HG03457 (cell line): ENCODE results near the gene PHAX.
A peak's percentile ranks its signal among the peaks of the same experiment; 100 is the strongest.
"Not testable (repeated sequence)": the region's sequence is repeated elsewhere in the genome, so short reads cannot be mapped to it uniquely, and the experiment has no call there.

Experiments
- ATAC-seq: cut with Tn5 transposase; IDR thresholded peaks from one replicate; pipeline ENCODE4 v1.9.1; 2021; ENCODE audit warnings: moderate number of reproducible peaks; ENCODE audit not compliant: unreplicated experiment

PHAX gene, protein sequence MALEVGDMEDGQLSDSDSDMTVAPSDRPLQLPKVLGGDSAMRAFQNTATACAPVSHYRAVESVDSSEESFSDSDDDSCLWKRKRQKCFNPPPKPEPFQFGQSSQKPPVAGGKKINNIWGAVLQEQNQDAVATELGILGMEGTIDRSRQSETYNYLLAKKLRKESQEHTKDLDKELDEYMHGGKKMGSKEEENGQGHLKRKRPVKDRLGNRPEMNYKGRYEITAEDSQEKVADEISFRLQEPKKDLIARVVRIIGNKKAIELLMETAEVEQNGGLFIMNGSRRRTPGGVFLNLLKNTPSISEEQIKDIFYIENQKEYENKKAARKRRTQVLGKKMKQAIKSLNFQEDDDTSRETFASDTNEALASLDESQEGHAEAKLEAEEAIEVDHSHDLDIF

DNA sequence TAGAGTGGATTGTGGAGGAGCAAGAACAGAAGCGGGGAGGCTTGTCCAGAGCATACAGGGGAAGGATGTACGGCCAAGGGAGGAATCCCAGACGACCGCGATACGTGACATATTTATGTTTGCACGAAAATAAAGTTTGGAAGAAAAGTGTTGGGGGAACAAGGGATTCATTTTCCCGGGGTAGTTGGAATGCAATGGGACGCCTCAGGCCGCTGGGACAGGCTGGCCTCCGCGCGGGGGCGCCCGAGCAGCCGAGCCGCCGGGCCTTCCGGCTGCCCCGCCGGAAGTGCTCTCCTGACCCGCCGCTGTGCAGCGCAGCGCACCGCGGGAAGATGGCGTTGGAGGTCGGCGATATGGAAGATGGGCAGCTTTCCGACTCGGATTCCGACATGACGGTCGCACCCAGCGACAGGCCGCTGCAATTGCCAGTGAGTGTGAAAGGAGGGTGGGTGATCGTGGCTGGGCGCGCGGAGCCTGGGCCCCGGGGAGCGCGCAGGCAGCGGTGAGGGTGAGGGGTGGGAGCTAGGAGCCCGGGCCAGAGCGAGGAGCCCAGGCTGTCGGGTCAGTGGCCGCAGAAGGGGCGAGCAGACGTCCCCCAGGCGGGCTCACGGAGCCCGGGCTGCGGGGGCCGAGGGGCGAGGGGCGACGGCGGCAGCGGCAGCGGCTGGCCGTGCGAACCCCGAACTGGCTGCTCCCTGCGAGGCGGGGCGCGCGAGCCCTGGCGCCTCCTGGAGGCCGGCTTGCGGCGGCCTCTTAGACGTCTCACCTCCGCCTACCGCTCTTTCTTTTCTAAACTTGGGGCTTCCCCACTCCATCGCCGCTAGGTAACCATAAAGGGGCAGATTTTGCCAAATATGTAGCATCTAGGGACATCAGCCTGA, at the start of gene PHAX:
Gene PHAX (plus strand): TSS at position 317 of the 881 bp plus-strand sequence. CDS start 16 bp downstream, at position 333.
- ATAC-seq = peak; percentile 91

DNA sequence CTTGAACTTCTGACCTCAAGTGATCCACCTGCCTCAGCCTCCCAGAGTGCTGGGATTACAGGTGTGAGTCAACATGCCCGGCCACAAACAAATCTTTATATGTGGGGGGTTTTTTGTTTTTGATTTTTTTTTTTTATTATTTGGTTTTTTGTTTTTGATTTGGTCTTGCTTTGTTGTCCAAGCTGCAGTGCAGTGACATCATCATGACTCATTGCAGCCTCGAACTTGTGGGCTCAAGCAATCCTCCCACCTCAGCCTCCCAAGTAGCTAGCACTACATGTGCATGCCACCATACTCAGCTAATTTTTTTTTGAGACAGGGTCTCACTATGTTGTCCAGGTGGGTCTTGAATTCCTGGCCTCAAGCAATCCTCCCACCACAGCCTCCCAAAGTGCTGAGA, 48.1 kb upstream of the PHAX start:
- no peak for ATAC-seq

DNA sequence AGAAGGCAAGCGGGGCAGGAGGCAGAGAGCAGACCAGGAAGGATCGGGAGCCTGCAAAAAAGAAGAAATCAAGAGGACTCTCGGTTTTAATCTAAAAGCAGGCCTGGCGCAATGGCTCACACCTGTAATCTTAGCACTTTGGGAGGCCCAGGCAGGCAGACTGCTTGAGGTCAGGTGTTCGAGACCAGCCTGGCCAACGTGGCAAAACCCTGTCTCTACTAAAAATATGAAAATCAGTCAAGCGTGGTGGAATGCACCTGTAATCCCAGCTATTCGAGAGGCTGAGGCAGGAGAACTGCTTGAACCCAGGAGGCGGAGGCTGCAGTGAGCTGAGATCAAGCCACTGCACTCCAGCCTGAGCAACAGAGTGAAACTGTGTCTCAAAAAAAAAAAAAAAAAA, 45.6 kb upstream of the PHAX start:
- not testable (repeated sequence) for ATAC-seq

DNA sequence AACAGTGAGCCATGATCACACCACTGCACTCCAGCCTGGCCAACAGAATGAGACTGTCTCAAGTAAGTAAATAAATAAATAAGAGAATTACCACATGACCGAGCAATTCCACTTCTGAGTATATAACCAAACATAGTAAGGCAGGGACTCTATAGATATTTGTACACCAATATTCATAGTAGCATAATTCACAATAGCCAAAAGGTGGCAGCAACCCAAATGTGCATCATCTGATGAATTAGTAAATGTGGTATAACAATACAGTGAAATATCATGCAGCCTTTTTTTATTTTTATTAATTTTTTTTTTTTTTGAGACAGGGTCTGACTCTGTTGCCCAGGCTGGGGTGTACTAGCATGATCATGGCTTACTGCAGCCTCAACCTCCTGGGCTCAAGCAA, 38.8 kb upstream of the PHAX start:
- ATAC-seq = no peak

DNA sequence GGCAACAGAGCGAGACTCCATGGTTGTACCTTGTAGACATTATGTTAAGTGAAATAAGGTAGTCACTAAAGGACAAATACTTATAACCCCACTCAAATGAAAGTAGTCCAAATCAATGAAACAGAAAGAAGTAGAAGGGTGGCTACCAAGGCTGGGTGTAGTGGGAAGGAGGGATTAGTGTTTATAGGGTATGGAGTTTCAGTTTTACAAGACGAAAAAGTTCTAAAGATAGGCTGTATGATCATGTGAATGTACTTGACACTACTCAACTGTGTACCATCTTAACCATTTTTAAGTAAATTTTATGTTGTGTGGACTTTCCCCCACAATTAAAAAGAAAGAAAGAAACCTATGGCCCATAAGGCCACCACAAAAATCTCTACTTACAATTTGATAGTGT, 37.9 kb upstream of the PHAX start:
- peak; percentile 97 for ATAC-seq

DNA sequence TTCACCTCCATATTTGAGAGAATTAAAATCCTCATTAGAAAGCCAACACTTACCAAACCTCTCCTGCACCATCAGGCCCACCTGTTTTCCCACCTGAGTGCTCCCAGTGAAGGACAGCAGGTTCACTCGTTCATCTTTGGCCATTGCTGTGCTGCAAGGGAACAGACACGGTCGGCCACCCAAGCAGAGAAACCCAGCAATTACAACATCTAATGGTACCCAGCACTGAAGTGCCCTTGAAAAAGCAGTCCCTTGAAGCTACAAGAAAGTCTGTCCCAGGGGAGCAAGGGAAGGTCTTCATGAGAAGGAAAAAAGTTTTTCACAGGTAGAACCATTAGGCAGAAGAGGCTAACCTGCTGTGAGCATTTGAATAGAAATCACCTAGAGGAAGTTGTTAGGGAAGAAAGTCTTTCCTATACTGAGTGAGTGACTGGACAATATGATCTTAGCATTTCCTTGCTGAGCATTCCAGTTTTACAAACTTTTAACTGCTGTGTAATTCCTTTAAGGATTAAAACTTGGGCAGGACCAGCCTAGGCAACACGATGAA, 32.5 kb upstream of the PHAX start:
- ATAC-seq = no peak

DNA sequence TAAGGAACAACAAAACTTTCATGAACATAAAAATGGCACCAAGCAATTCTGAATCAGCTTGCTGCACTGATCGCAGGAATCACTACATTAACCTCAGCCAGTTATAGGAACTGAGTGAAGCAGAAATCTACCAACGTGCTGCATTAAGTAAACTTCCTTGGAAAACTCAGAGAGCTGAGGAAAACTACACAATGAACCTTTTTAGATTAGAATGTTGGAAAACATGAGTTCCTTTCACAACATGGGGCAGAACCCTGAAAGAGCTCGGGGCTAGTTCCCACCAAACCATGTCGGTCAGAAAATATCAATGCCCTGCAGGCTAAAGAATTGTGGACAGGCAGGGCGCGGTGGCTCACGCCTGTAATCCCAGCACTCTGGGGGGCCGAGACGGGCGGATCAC, 25.1 kb upstream of the PHAX start:
- ATAC-seq = no peak

DNA sequence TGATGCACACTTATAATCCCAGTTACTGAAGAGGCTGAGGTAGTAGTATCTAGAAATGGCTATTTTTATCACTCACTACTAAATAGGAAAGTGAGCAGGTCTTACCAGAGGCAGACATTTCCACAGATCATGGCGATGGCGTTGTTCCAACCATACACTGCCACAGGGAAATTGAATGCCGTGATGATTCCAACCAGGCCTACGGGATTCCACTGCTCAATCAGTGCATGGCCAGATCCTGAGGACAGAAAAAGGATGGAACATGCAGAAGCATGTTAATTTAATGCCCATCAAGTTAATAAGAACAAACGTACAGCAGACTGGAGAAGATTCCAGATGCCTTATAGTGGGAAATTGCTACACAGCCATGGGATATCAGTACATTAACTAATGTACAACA, 23.8 kb upstream of the PHAX start:
- no peak for ATAC-seq

DNA sequence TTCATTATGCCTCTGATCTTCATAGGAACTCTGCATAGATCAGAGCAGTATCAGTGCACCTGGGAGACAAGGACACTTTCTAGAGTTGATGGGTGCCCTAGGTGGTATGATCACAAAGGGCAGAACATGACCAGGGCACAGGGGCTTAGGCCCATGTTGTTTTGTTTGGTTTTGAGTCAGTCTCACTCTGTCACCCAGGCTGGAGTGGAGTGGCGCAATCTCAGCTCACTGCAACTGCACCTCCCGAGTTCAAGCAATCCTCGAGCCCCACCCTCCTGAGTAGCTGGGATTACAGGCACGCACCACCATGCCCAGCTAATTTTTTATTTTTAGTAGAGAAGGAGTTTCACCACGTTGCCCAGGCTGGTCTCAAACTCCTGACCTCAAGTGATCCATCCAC, 23.3 kb upstream of the PHAX start:
- no peak for ATAC-seq

DNA sequence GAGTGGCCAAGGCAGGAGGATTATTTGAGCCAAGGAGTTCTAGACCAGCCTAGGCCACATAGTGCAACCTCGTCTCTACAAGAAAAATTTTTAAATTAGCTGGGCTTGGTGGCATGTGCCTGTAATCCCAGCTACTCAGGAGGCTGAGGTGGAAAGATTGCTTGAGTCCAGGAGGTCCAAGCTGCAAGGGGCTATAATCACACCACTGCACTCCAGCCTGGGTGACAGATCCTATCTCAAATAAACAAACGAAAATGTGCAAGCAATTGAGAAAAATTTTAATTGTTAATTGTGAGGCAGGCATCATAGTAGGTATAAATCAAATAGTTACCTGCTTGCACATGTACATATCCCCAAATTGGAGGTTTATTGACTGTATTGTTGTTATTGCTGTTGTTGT, 21.0 kb upstream of the PHAX start:
- ATAC-seq = no peak

DNA sequence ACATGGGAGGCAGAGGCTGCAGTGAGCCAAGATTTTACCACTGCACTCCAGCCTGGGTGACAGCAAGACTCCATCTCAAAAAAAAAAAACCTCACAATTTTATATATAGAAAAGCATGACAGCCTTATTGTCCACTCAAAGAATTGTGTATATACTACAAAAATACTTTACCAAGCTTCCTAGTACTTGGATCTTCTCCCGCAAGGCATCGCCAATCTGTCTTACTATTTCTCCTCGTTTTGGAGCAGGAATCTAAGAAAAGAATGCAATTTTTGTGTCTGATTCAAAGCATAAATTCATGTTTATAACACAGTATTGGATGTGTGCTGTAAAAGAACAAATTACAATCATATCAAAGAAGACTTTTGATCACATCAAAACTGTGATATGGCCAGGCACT, 17.0 kb upstream of the PHAX start:
- ATAC-seq = no peak

DNA sequence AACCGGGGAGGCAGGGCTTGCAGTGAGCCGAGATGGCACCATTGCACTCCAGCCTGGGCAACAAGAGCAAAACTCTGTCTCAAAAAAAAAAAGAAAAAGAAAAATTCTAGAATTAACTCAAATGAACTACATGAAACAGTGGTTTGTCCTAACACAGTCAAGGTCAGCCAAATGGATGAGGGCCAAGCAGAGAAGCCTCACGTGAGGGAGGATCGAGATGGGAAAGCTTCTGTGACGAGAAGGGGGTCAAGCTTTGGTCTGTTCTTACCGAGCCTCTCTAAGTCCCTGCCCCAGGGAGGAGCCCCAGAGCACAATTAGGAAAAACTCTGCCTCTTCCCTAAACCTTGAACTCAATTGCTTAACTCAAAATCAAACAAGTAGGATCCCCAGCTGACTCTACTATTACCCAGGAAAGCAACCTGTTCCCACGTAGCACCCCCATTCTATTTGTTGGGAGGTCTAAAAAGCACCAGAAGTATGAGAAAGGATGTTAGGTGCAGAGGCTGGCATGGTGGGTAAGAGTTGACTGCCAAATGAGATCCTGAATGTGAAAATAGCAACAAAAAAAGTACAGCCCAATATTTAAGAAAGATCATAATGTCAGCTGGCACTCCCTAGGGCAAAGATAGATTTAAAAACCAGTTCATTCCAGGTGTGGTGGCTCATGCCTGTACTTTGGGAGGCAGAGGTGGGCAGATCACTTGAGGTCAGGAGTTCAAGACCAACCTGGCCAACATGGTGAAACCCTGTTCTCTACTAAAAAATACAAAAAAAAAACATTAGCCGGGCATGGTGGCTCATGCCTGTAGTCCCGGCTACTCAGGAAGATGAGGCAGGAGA, 13.0 kb upstream of the PHAX start:
- no peak for ATAC-seq

DNA sequence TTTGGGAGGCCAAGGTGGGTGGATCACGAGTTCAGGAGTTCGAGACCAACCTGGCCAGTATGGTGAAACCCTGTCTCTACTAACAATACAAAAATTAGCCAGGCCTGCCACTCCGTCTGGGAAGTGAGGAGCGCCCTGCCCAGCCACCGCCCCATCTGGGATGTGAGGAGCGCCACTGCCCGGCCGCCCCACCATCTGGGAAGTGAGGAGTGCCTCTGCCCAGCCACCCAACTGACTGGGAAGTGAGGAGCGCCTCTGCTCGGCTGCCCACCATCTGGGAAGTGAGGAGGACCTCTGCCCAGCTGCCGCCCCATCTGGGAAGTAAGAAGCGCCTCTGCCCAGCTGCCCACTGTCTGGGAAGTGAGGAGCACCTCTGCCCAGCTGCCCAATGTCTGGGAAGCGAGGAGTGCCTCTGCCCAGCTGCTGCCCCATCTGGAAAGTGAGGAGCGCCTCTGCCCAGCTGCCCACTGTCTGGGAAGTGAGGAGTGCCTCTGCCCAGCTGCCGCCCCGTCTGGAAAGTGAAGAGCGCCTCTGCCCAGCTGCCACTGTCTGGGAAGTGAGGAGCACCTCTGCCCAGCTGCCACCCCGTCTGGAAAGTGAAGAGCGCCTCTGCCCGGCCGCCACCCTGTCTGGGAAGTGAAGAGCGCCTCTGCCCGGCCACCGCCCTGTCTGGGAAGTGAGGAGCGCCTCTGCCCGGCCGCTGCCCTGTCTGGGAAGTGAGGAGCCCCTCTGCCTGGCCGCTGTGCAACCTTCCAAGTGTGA, 11.0 kb upstream of the PHAX start:
- no peak for ATAC-seq

DNA sequence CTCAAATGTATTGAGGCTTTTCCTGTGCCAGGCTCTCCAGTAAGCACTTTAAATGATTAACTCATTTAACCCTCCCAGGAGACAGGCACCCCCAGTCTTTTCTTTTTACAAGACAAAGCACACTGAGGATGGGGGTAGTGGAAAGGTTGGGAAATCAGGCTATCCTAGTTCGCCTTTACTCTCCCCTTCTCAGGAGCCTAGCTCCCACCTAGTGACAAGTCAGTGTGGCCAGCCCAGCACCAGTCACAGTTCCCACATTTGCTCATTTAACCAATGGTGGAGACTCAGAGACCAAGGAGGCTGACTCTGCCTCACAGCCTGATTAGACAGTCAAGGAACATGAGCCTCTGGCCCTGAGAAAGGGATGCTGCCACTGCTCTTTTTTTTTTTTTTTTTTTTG, 9.2 kb upstream of the PHAX start:
- no peak for ATAC-seq

DNA sequence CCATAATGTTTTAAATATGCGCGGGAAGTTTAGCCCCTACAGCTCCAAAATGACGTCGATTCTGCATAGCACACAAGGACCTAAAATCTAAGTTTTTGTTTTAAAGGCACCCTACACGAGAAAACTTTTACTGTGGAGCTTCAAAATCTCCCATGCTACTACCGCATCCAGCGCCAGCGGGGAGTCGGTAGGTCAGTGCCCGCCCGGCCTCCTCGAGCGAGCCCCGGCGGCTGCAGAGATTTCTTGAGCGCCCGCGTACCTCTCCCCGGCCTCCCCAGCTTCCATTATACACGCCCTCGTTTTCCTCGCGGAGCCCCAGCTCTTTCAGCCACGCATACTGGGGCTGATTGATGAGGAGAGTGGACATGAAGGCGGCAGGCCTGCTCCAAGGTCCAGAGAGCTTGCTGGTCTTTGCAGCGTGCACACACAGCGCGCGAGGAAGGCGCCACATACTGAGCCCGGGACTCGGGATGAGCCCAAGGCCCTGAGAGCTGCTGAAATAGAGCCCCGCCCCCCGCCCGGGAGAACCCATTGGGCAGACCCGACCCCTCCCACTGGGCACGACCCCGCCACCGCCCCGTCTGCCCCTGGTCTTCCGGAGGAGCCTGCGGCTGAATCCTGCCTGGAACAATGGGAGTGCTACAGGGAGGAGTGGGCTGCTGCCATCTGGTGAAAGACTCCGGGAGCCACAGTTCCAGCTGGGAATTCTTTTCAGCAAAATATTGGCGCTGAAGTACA, 5.8 kb upstream of the PHAX start, which contains the start of gene ALDH7A1:
Gene ALDH7A1 (minus strand): TSS at position 472 of the 738 bp plus-strand sequence. CDS start 21 bp downstream, at position 451.
- peak; percentile 54 for ATAC-seq

DNA sequence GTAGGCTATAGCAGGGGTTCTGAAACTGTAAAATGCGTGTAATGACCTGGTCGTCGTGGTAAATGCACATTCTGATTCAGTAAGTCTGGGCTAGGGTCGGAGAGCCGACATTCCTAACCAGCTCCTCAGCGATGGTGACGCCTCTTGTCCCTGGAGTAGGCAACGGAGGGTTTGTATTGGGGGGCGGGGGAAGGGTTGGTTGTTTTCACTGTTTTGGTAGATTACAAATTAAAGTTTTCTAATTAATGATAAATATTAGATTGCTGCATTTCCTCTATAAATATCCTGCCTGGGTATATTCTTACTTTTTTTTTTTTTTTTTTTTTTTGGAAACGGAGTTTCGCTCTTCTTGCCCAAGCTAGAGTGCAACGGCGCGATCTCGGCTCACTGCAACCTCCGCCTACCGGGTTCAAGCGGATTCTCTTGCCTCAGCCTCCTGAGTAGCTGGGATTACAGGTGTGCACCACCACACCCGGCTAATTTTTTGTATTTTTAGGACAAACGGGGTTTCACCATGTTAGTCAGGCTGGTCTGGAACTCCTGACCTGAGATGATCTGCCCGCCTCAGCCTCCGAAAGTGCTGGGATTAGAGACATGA, 5.2 kb upstream of the PHAX start:
- ATAC-seq = peak; percentile 9

DNA sequence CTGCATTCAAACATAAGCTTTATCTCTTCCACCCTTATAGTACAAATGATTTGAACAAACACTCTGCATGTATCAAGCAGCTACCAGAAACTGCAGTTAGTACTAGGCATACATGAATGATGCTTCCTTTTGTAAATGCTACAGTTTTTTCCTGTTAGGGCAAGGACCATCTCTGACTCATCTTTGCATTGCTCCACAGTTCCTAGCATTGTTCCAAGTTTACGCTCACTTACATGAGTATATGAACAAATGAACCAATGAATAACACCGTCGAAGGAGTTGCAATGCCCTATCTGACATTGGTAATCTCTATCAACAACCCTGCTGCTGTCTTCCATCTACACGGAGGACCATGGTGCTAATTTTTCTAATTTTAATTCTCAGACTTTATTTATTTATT, 3.6 kb upstream of the PHAX start:
- no peak for ATAC-seq

DNA sequence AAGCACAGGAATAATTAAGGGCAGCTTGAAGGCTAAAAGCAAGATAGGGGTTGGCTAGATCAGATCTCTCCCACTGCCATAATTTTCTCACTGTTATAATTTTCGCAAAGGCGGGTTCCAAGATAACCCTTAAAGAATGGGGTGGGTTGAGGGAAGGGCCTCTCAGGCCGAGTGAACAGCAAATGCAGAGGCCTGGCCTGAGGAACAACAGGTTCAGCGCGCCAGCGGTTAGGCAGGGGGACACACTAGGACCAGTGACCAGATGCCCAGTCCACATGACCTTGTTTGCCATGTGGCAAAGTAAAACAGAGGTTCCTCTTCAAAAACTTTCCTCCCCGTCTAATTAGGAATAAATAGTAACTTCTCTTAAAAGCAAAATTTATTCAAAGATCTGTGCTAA, 1.2 kb upstream of the PHAX start:
- no peak for ATAC-seq
